Left lung (tissue), 10 donors: Measurements from ENCODE around the gene MYB. TPM values are rescaled to one million over a fixed set of nuclear protein-coding genes. Genes with fewer than 3 reads are reported as not detected.

ENCODE experiments used
- ATAC-seq: fragments of 200-7000 bp; cut with Tn5 transposase; one replicate; pipeline ENCODE4 v1.9.1; 2020; ENCODE audit warnings: moderate library complexity
- DNase-seq, 4 donors: peaks; one replicate each; pipeline ENCODE4 v3.0.0-alpha.2; 2013 to 2020
- H3K27ac ChIP-seq, 2 donors: fragments of 200-600 bp; sonication (generic) in 1 of 2; one replicate each; pipeline versions ENCODE4 v1.5.0 to v1.8.0; 2020 to 2021
- H3K27me3 ChIP-seq, 2 donors: fragments of 200-600 bp; sonication (generic) in 1 of 2; one replicate each; pipeline versions ENCODE4 v1.5.0 to v1.8.0; 2020 to 2021
- H3K36me3 ChIP-seq, 2 donors: fragments of 200-600 bp; sonication (generic) in 1 of 2; one replicate each; pipeline versions ENCODE4 v1.5.0 to v1.8.0; 2020 to 2021
- H3K4me1 ChIP-seq, 2 donors: fragments of 200-600 bp; one replicate each; pipeline ENCODE4 v1.8.0; 2021
- H3K4me3 ChIP-seq, 2 donors: fragments of 200-600 bp; sonication (generic) in 1 of 2; one replicate each; pipeline versions ENCODE4 v1.5.0 to v1.8.0; 2020 to 2021; ENCODE audit warnings: mild to moderate bottlenecking in 1 of 2
- H3K9me3 ChIP-seq, 2 donors: fragments of 200-600 bp; sonication (generic) in 1 of 2; one replicate each; pipeline versions ENCODE4 v1.5.0 to v1.8.0; 2020 to 2021
- CTCF ChIP-seq, 2 donors: fragments of 200-600 bp; sonication (generic) in 1 of 2; IDR thresholded peaks; one replicate each; pipeline versions ENCODE4 v1.5.0 to v1.8.0; 2021; ENCODE audit warnings: antibody characterized with exemption in 2 of 2
- intact Hi-C, 2 donors: fragments of 100-400 bp; cut with DNase I; formaldehyde crosslinking; loops; one replicate each; pipeline versions ENCODE4 v1.11.2 to v1.14.2; 2022
- polyA plus RNA-seq, 6 donors: library from polyadenylated mRNA; unstranded; fragments of 120-200 nt; gene quantifications; one replicate each; pipeline ENCODE4 v1.2.1, GENCODE V29; 2013; ENCODE audit not compliant: insufficient read length in 6 of 6
- total RNA-seq, 2 donors: library from RNA; stranded (reverse); fragmentation: NEBNext Ultra II Directional; extraction: Animal tissue kit (Norgen Biotek cat#: 25700); gene quantifications; one replicate each; pipeline ENCODE4 v1.2.1, GENCODE V29; 2021
- donor health status: DM: no; HTN: yes; CAD: no.
- donor health status: DM: no; HTN: no; CAD: no.

MYB gene
- total and polyA plus RNA-seq, 8 donors: 1.3 to 6.4 (median 3.7) TPM

- intact Hi-C loops: no loop called here
These were observed 81.0 kb downstream of the MYB start for GRCh38 chr6:135261872-135262725.

GRCh38 chr6:135265278-135265677, 84.2 kb downstream of the MYB start:
- DNase-seq (no peak), ATAC-seq (no peak)
- intact Hi-C loops: no loop called here
- no peak for TF ChIP-seq CTCF (IDR thresholded peaks at IDR 0.05)
- no peak overlapping the region for H3K27ac ChIP-seq
- H3K4me3 ChIP-seq: no peak overlapping the region
- no peaks in the 10 kb centered on the region for H3K27me3 ChIP-seq
- H3K4me1 ChIP-seq: no peaks in the 10 kb centered on the region
- no peaks in the 10 kb centered on the region for H3K9me3 ChIP-seq
- no peaks in the 10 kb centered on the region for H3K36me3 ChIP-seq

More at GRCh38 chr6:135261872-135262725, 81.0 kb downstream of the MYB start:
- no peaks in the 10 kb centered on the region for H3K4me1 ChIP-seq
- DNase-seq (no peak), ATAC-seq (no peak)
- H3K36me3 ChIP-seq: no peaks in the 10 kb centered on the region
- H3K27ac ChIP-seq: no peak overlapping the region
- TF ChIP-seq CTCF (IDR thresholded peaks at IDR 0.05): no peak
- H3K4me3 ChIP-seq: no peak overlapping the region
- H3K9me3 ChIP-seq: no peaks in the 10 kb centered on the region
- H3K27me3 ChIP-seq: no peaks in the 10 kb centered on the region

GRCh38 chr6:135266675-135267074, 85.6 kb downstream of the MYB start:
- no peak for TF ChIP-seq CTCF (IDR thresholded peaks at IDR 0.05)
- no peak overlapping the region for H3K27ac ChIP-seq
- no peaks in the 10 kb centered on the region for H3K27me3 ChIP-seq
- intact Hi-C loops: no loop called here
- H3K36me3 ChIP-seq: no peaks in the 10 kb centered on the region
- no peak overlapping the region for H3K4me3 ChIP-seq
- no peaks in the 10 kb centered on the region for H3K9me3 ChIP-seq
- DNase-seq: no peak
- no peak for ATAC-seq
- H3K4me1 ChIP-seq: peaks cover 0 to 5% of the 10 kb centered on the region in 2 donors

GRCh38 chr6:135267085-135267484, 86.0 kb downstream of the MYB start:
- no peaks in the 10 kb centered on the region for H3K9me3 ChIP-seq
- H3K4me3 ChIP-seq: no peak overlapping the region
- H3K36me3 ChIP-seq: no peaks in the 10 kb centered on the region
- no peak for TF ChIP-seq CTCF (IDR thresholded peaks at IDR 0.05)
- H3K27ac ChIP-seq: no peak overlapping the region
- DNase-seq (no peak), ATAC-seq (no peak)
- H3K27me3 ChIP-seq: no peaks in the 10 kb centered on the region
- intact Hi-C loops: no loop called here
- peaks cover 0 to 5% of the 10 kb centered on the region in 2 donors for H3K4me1 ChIP-seq

- ATAC-seq: no peak
- H3K27ac ChIP-seq: no peak overlapping the region
- H3K9me3 ChIP-seq: no peaks in the 10 kb centered on the region
- no peak for DNase-seq
- intact Hi-C loops: no loop called here
- no peaks in the 10 kb centered on the region for H3K36me3 ChIP-seq
- TF ChIP-seq CTCF (IDR thresholded peaks at IDR 0.05): no peak
- H3K4me3 ChIP-seq: no peak overlapping the region
- no peaks in the 10 kb centered on the region for H3K27me3 ChIP-seq
- H3K4me1 ChIP-seq: peaks cover 0 to 5% of the 10 kb centered on the region in 2 donors
These were observed 87.2 kb downstream of the MYB start for GRCh38 chr6:135268263-135268662.
